Astrocyte (in vitro differentiated cells and primary cell): Measurements from ENCODE around the gene SLC2A13. TPM values are rescaled to one million over a fixed set of nuclear protein-coding genes. Genes with fewer than 3 reads are reported as not detected.

ENCODE experiments used
- DNase-seq: peaks from one replicate; pipeline ENCODE4 v3.0.0-alpha.2; 2010; ENCODE audit warnings: low read depth
- FAIRE-seq: peaks from 2 replicates; lab custom pipeline; 2011; peaks lifted over from hg19 to GRCh38; lab: Jason Lieb, UNC
- H2AFZ ChIP-seq: 2 replicates; pipeline ENCODE4 v1.6.0; 2012; ENCODE audit warnings: low read depth, low read length, inconsistent platforms
- H3K27ac ChIP-seq: 2 replicates; pipeline ENCODE4 v1.5.1; 2011; ENCODE audit warnings: low read depth, low read length, inconsistent platforms
- H3K27me3 ChIP-seq: 2 replicates; pipeline ENCODE4 v1.6.0; 2011; ENCODE audit warnings: low read length, inconsistent platforms; ENCODE audit not compliant: insufficient read depth
- H3K36me3 ChIP-seq: 2 replicates; pipeline ENCODE4 v1.5.1; 2011; ENCODE audit warnings: low read length, inconsistent platforms; ENCODE audit not compliant: insufficient read depth
- H3K4me1 ChIP-seq: 2 replicates; pipeline ENCODE4 v1.5.1; 2011; ENCODE audit warnings: low read length, inconsistent platforms; ENCODE audit not compliant: insufficient read depth
- H3K4me2 ChIP-seq: 2 replicates; pipeline ENCODE4 v1.6.0; 2012; ENCODE audit warnings: low read length, inconsistent platforms
- H3K4me3 ChIP-seq: 2 replicates; pipeline ENCODE4 v1.5.1; 2011; ENCODE audit warnings: low read depth, mild to moderate bottlenecking, low read length, inconsistent platforms; ENCODE audit not compliant: insufficient read depth
- H3K79me2 ChIP-seq: 2 replicates; pipeline ENCODE4 v1.6.0; 2012; ENCODE audit warnings: mild to moderate bottlenecking, low read length, inconsistent platforms; ENCODE audit not compliant: insufficient read depth
- H3K9ac ChIP-seq: 2 replicates; pipeline ENCODE4 v1.6.0; 2012; ENCODE audit warnings: mild to moderate bottlenecking, low read length, inconsistent platforms
- H3K9me3 ChIP-seq: 2 replicates; pipeline ENCODE4 v1.5.1; 2012; ENCODE audit warnings: low read depth, mild to moderate bottlenecking, low read length, inconsistent platforms; ENCODE audit not compliant: insufficient read depth
- H4K20me1 ChIP-seq: 2 replicates; pipeline ENCODE4 v1.6.0; 2012; ENCODE audit warnings: low read length, inconsistent platforms; ENCODE audit not compliant: insufficient read depth
- H3K27ac Mint-ChIP-seq: one replicate; pipeline ENCODE4 v1.8.0; 2021; ENCODE audit warnings: mild to moderate bottlenecking, mixed read lengths; ENCODE audit not compliant: unreplicated experiment
- H3K27me3 Mint-ChIP-seq: one replicate; pipeline ENCODE4 v1.8.0; 2021; ENCODE audit warnings: low read depth, mixed read lengths; ENCODE audit not compliant: unreplicated experiment
- H3K36me3 Mint-ChIP-seq: one replicate; pipeline ENCODE4 v1.8.0; 2021; ENCODE audit warnings: low read depth, mixed read lengths; ENCODE audit not compliant: unreplicated experiment
- H3K4me1 Mint-ChIP-seq: one replicate; pipeline ENCODE4 v1.8.0; 2021; ENCODE audit warnings: low read depth, mixed read lengths; ENCODE audit not compliant: unreplicated experiment
- H3K4me3 Mint-ChIP-seq: one replicate; pipeline ENCODE4 v1.8.0; 2021; ENCODE audit warnings: mild to moderate bottlenecking, moderate library complexity, mixed read lengths; ENCODE audit not compliant: unreplicated experiment
- H3K9me3 Mint-ChIP-seq: one replicate; pipeline ENCODE4 v1.8.0; 2021; ENCODE audit warnings: mild to moderate bottlenecking, mixed read lengths; ENCODE audit not compliant: unreplicated experiment
- EZH2 ChIP-seq: IDR thresholded peaks from 2 replicates; pipeline ENCODE4 v1.6.1; 2012; ENCODE audit warnings: mild to moderate bottlenecking, low read length, inconsistent platforms; ENCODE audit not compliant: insufficient read depth
- total RNA-seq: library from RNA; stranded (reverse); gene quantifications from 2 replicates; pipeline ENCODE4 v1.2.1, GENCODE V29; 2021
- TF ChIP-seq, protein P1 (sequence below): IDR thresholded peaks from 2 replicates; pipeline ENCODE4 v1.5.1; 2011; ENCODE audit warnings: low read depth, mild to moderate bottlenecking, inconsistent platforms, low read length, moderate library complexity; ENCODE audit not compliant: insufficient read depth

Gene SLC2A13
- total RNA-seq, 1 donor from 2014 or later, result 10.2 TPM

DNA sequence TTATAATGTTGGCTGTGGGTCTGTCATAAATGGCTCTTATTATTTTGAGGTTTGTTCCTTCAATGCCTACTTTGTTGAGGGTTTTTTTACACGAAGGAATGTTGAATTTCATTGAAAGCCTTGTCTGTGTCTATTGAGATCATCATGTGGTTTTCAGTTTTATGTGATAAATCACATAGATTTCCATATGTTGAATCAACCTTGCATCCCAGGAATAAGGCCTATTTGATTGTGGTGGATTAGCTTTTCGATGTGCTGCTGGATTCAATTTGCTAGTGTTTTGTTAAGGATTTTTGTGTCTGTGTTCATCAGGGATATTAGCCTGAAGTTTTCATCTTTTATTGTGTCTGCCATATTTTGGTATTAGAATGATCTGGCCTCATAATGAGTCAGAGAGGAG, 27.6 kb downstream of the SLC2A13 start:
- H3K27me3 Mint-ChIP-seq, result no peaks in the 10 kb centered on the region
- no peak for DNase-seq
- no peaks in the 10 kb centered on the region for H3K27me3 ChIP-seq
- no peaks in the 10 kb centered on the region for H3K36me3 ChIP-seq
- H3K79me2 ChIP-seq, result no peaks in the 10 kb centered on the region
- H3K27ac ChIP-seq, result no peak overlapping the region
- H3K4me1 ChIP-seq, result no peaks in the 10 kb centered on the region
- H3K9me3 ChIP-seq, result no peaks in the 10 kb centered on the region
- peak; percentile 62 for FAIRE-seq
- H3K4me3 Mint-ChIP-seq, result no peak overlapping the region
- no peak overlapping the region for H3K4me3 ChIP-seq
- H3K9me3 Mint-ChIP-seq, result peaks cover 6% of the 10 kb centered on the region
- H4K20me1 ChIP-seq, result no peaks in the 10 kb centered on the region
- TF ChIP-seq, protein P1, sequence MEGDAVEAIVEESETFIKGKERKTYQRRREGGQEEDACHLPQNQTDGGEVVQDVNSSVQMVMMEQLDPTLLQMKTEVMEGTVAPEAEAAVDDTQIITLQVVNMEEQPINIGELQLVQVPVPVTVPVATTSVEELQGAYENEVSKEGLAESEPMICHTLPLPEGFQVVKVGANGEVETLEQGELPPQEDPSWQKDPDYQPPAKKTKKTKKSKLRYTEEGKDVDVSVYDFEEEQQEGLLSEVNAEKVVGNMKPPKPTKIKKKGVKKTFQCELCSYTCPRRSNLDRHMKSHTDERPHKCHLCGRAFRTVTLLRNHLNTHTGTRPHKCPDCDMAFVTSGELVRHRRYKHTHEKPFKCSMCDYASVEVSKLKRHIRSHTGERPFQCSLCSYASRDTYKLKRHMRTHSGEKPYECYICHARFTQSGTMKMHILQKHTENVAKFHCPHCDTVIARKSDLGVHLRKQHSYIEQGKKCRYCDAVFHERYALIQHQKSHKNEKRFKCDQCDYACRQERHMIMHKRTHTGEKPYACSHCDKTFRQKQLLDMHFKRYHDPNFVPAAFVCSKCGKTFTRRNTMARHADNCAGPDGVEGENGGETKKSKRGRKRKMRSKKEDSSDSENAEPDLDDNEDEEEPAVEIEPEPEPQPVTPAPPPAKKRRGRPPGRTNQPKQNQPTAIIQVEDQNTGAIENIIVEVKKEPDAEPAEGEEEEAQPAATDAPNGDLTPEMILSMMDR, result no peak
- no peak for TF ChIP-seq EZH2
- H3K4me1 Mint-ChIP-seq, result no peaks in the 10 kb centered on the region
- no peak overlapping the region for H3K27ac Mint-ChIP-seq
- H3K4me2 ChIP-seq, result no peak overlapping the region
- peaks cover 7% of the 10 kb centered on the region for H3K36me3 Mint-ChIP-seq
- no peak overlapping the region for H2AFZ ChIP-seq
- no peak overlapping the region for H3K9ac ChIP-seq

DNA sequence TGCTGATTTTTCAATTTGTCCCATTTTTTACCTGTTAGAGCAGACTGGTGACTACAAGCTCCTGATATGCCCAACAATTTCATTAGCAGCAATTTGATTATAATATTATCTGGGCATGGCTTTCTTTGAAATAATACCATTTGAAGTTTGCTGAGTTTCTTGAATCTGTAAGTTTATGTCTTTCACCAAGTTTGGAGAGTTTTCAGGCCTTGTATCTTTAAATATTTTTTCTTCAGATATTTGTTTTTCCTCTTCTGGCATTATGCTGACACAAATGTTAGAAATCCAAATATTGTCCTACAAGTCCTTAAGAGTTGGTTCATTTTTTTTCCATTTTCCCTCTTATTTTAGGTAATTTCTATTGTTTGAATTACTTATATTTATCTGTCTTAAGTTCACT, 30.4 kb downstream of the SLC2A13 start:
- H3K36me3 ChIP-seq, result no peaks in the 10 kb centered on the region
- H3K9me3 Mint-ChIP-seq, result peaks cover 6% of the 10 kb centered on the region
- H3K79me2 ChIP-seq, result no peaks in the 10 kb centered on the region
- H3K4me3 ChIP-seq, result no peak overlapping the region
- TF ChIP-seq EZH2, result no peak
- TF ChIP-seq, protein P1, result no peak
- FAIRE-seq, result no peak
- peaks cover 3% of the 10 kb centered on the region for H3K36me3 Mint-ChIP-seq
- H3K9ac ChIP-seq, result no peak overlapping the region
- no peak overlapping the region for H3K27ac Mint-ChIP-seq
- H3K4me1 Mint-ChIP-seq, result no peaks in the 10 kb centered on the region
- no peak overlapping the region for H2AFZ ChIP-seq
- H4K20me1 ChIP-seq, result no peaks in the 10 kb centered on the region
- H3K27me3 Mint-ChIP-seq, result no peaks in the 10 kb centered on the region
- H3K27me3 ChIP-seq, result no peaks in the 10 kb centered on the region
- no peak overlapping the region for H3K4me3 Mint-ChIP-seq
- no peak overlapping the region for H3K4me2 ChIP-seq
- DNase-seq, result no peak
- no peaks in the 10 kb centered on the region for H3K4me1 ChIP-seq
- no peak overlapping the region for H3K27ac ChIP-seq
- no peaks in the 10 kb centered on the region for H3K9me3 ChIP-seq

DNA sequence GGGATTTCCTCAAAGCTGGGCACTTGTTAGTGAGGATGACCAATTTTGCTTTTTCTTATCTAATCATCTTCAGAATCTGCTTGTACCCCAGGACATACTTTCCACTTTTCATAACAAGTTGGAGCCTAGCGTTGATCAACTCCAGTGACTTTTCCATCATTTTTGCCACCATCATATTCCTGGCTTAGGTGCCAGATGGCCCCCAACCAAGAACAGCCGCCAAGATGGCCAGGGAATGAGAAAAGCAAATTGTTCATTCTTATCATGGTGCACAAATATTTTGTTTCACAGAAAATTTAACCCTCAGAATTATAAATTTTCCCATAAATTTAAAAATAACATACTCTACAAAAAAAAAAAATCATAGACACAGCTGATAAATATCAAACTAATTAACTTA, 37.5 kb downstream of the SLC2A13 start:
- Histone ChIP-seq H3K4me2 (no peak overlapping the region), H4K20me1 (no peaks in the 10 kb centered on the region), H3K27me3 (no peaks in the 10 kb centered on the region), H3K9ac (no peak overlapping the region), H2AFZ (no peak overlapping the region), H3K9me3 (no peaks in the 10 kb centered on the region), H3K79me2 (no peaks in the 10 kb centered on the region), H3K4me3 (no peak overlapping the region), H3K4me1 (no peaks in the 10 kb centered on the region), H3K27ac (no peak overlapping the region), H3K36me3 (no peaks in the 10 kb centered on the region)
- no peaks in the 10 kb centered on the region for H3K36me3 Mint-ChIP-seq
- H3K27ac Mint-ChIP-seq, result no peak overlapping the region
- no peak overlapping the region for H3K4me3 Mint-ChIP-seq
- no peaks in the 10 kb centered on the region for H3K4me1 Mint-ChIP-seq
- H3K27me3 Mint-ChIP-seq, result no peaks in the 10 kb centered on the region
- DNase-seq (no peak), FAIRE-seq (no peak)
- no peaks in the 10 kb centered on the region for H3K9me3 Mint-ChIP-seq
- TF ChIP-seq, protein P1, result no peak
- TF ChIP-seq EZH2, result no peak
